BLaER1 treated with 17β-estradiol and CSF1 and Interleukin-3, amounts not matched to agents 10 nM and 100 nM (cell line): ENCODE results near the gene PRKAR1B.
A peak's percentile ranks its signal among the peaks of the same experiment; 100 is the strongest.

Experiments
- H3K27ac ChIP-seq, 11 experiments: shearing (Covaris generic); formaldehyde crosslinking; 2 replicates each; pipeline ENCODE4 v1.8.1; 2022
- H3K27me3 ChIP-seq, 11 experiments: shearing (Covaris generic); formaldehyde crosslinking; 2 replicates each; pipeline ENCODE4 v1.8.1; 2022
- H3K36me3 ChIP-seq, 11 experiments: shearing (Covaris generic); formaldehyde crosslinking; 2 replicates each; pipeline ENCODE4 v1.8.1; 2022
- H3K4me1 ChIP-seq, 10 experiments: shearing (Covaris generic); formaldehyde crosslinking; 2 replicates each; pipeline ENCODE4 v1.8.1; 2022
- H3K4me2 ChIP-seq, 11 experiments: shearing (Covaris generic); formaldehyde crosslinking; 2 replicates each; pipeline ENCODE4 v1.8.1; 2022
- H3K4me3 ChIP-seq, 10 experiments: shearing (Covaris generic); formaldehyde crosslinking; 2 replicates each; pipeline ENCODE4 v1.8.1; 2022
- H3K9ac ChIP-seq, 11 experiments: shearing (Covaris generic); formaldehyde crosslinking; 2 replicates each; pipeline ENCODE4 v1.8.1; 2022
- H3K9me3 ChIP-seq, 11 experiments: shearing (Covaris generic); formaldehyde crosslinking; replicated peaks in 1 of 11; 2 replicates each; pipeline ENCODE4 v1.8.1; 2022
- H4K20me1 ChIP-seq, 11 experiments: shearing (Covaris generic); formaldehyde crosslinking; 2 replicates each; pipeline ENCODE4 v1.8.1; 2022
- Cebpa-rat ChIP-seq, 11 experiments: shearing (Covaris generic); IDR thresholded peaks; 2 replicates each; pipeline ENCODE4 v1.8.1; 2022

PRKAR1B gene

DNA sequence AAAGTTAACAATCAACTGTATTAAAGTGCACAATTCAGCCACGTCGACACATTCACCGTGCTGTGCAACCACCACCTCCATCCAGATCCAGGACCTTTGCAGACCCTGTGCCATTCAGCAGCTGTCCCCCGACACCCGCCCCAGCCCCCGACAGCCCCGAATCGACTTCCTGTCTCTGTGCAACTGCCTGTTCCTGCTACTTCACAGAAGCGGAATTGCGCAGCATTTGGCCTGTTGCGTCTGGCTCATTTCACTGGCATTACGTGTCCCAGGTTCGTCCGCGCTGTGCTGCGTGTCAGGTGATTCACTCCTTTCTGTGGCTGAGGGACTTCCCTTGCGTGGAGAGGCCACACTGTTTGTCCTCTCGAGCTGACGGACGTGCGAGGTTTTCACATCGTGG is 33.8 kb downstream of the PRKAR1B start:
- TF ChIP-seq Cebpa-rat (IDR thresholded peaks at IDR 0.05): no peak
- peaks cover 0 to 12% (median 0%) of the 10 kb centered on the region in 11 experiments; a peak in 9 of 22 replicates for H3K36me3 ChIP-seq
- no peak overlapping the region; a peak in 1 of 22 replicates for H3K27ac ChIP-seq
- H4K20me1 ChIP-seq: no peaks in the 10 kb centered on the region
- H3K4me3 ChIP-seq: no peak overlapping the region
- H3K9me3 ChIP-seq: peaks cover 14 to 38% (median 26%) of the 10 kb centered on the region in 11 experiments
- H3K4me2 ChIP-seq: no peak overlapping the region
- no peaks in the 10 kb centered on the region for H3K27me3 ChIP-seq
- H3K4me1 ChIP-seq: peaks cover 0 to 42% (median 35%) of the 10 kb centered on the region in 10 experiments; a peak in 17 of 20 replicates
- H3K9ac ChIP-seq: no peak overlapping the region

DNA sequence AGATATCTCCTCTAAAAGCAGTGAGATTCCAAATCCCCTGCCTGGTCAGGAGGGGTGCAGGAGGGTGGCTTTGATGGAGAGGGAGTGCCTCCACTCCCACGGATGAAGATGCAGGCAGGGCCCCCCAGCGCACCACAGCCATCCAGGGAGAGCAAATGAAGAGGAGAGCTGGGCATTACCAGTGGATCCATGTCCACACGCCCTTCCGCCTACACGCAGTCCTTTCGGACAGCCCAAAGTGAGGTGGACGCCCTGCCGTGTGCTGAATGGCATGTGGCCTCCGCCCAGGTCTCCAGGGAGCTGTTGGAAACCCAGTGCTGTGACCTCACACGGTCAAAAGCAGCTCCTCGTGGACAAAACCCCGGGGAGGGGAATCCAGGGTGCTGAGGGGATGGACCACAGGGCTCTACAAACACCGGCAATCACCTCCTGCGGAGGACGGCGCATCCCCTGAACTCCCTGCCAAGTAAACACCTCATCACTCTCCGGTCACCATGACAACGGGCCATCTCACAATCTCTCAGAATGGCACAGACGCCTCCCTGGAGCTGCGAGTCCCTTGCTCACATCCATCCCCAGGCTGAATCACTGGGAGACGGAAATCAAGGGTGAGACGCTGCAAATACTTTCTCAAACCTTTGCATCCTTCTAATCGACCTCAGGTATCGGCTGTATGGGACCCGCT is 35.6 kb downstream of the PRKAR1B start:
- Histone ChIP-seq H3K27me3 (no peaks in the 10 kb centered on the region), H4K20me1 (no peaks in the 10 kb centered on the region)

DNA sequence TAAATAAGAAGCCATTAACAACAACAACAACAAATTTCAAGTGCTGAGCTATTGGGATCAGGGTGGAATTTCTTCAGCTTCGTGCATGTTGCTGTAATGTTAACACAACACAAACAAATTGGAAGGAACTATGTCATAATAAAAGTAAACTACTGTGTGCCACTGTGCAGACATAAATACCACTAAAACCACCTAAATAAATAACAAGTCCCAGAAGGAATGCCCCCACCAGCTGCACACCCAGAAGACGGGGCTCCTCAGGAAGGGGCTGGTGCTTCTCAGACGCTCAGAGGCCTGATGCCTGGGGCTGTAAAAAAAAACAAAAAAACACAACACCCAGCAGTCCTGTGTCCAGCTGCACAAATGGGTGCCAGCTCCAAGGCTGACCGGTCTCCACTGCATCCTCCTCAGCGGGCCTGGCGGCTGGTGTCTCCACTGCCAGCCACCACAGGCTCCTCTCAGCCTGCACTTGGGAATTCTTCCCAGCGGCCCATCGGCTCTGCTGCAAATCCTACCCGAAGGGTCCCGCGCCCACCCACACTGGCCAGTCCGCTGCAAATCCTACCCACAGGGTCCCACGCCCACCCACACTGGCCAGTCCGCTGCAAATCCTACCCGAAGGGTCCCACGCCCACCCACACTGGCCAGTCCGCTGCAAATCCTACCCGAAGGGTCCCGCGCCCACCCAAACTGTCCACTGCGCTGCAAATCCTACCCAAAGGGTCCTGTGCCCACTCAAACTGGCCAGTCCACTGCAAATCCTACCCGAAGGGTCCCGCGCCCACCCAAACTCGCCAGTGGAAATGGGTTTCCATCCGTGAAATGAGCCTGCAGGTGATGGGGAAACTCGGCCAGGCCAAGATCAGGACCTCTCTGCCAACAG is 36.4 kb downstream of the PRKAR1B start:
- no peak overlapping the region for H3K4me3 ChIP-seq
- peaks cover 0 to 25% (median 11%) of the 10 kb centered on the region in 11 experiments; a peak in 11 of 22 replicates for H3K36me3 ChIP-seq
- H3K4me1 ChIP-seq: peaks cover 0 to 26% (median 20%) of the 10 kb centered on the region in 10 experiments; a peak in 16 of 20 replicates
- H3K27me3 ChIP-seq: no peaks in the 10 kb centered on the region
- H4K20me1 ChIP-seq: no peaks in the 10 kb centered on the region
- peak overlapping the region in 9 of 11 experiments; percentile 37 to 85 (median 73); a peak in 17 of 22 replicates for H3K4me2 ChIP-seq
- H3K9ac ChIP-seq: peak overlapping the region in 5 of 11 experiments; percentile 47 to 65 (median 61); a peak in 11 of 22 replicates
- H3K27ac ChIP-seq: peak overlapping the region in 6 of 11 experiments; percentile 32 to 78 (median 71); a peak in 10 of 22 replicates
- TF ChIP-seq Cebpa-rat (IDR thresholded peaks at IDR 0.05): peak in 1 of 11 experiments; percentile 10; a peak in 1 of 22 replicates
- peaks cover 40 to 64% (median 51%) of the 10 kb centered on the region in 11 experiments for H3K9me3 ChIP-seq

More for the DNA sequence above, 35.6 kb downstream of the PRKAR1B start:
- no peak for TF ChIP-seq Cebpa-rat (IDR thresholded peaks at IDR 0.05)
- H3K4me2 ChIP-seq: peak overlapping the region in 9 of 11 experiments; percentile 37 to 85 (median 73); a peak in 15 of 22 replicates
- H3K4me3 ChIP-seq: no peak overlapping the region
- peaks cover 0 to 24% (median 7%) of the 10 kb centered on the region in 11 experiments; a peak in 10 of 22 replicates for H3K36me3 ChIP-seq
- H3K27ac ChIP-seq: peak overlapping the region in 5 of 11 experiments; percentile 12 to 78 (median 73); a peak in 6 of 22 replicates
- peaks cover 32 to 56% (median 43%) of the 10 kb centered on the region in 11 experiments for H3K9me3 ChIP-seq
- H3K4me1 ChIP-seq: peaks cover 0 to 31% (median 23%) of the 10 kb centered on the region in 10 experiments; a peak in 17 of 20 replicates
- peak overlapping the region in 3 of 11 experiments; percentile 61 to 65 (median 62); a peak in 2 of 22 replicates for H3K9ac ChIP-seq

DNA sequence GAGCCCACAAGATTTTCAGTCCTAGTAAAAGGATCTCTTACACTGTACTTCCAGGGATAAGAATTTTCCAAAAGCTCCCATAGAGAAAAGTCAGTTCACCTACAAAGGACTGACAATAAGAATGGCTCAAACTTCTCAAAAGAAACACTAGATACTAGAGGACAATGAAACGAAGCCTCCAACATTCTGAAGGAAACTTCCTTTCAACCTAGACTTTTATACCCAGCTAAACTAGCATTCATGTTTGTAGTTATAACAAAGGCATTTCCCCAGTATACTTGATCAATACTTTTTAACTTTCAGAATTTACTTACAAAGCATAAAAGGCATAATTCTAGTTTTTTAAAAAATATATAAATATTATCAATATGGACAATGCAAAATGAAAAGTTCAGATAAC is 41.5 kb downstream of the PRKAR1B start:
- H3K27me3 ChIP-seq: no peaks in the 10 kb centered on the region
- peaks cover 84 to 96% (median 91%) of the 10 kb centered on the region in 11 experiments for H3K9me3 ChIP-seq
- TF ChIP-seq Cebpa-rat (IDR thresholded peaks at IDR 0.05): no peak
- H4K20me1 ChIP-seq: no peaks in the 10 kb centered on the region
- H3K9ac ChIP-seq: no peak overlapping the region
- peaks cover 0 to 11% (median 8%) of the 10 kb centered on the region in 10 experiments; a peak in 16 of 20 replicates for H3K4me1 ChIP-seq
- H3K4me2 ChIP-seq: no peak overlapping the region
- peaks cover 4 to 54% (median 33%) of the 10 kb centered on the region in 11 experiments; a peak in 17 of 22 replicates for H3K36me3 ChIP-seq
- no peak overlapping the region for H3K4me3 ChIP-seq
- H3K27ac ChIP-seq: no peak overlapping the region

DNA sequence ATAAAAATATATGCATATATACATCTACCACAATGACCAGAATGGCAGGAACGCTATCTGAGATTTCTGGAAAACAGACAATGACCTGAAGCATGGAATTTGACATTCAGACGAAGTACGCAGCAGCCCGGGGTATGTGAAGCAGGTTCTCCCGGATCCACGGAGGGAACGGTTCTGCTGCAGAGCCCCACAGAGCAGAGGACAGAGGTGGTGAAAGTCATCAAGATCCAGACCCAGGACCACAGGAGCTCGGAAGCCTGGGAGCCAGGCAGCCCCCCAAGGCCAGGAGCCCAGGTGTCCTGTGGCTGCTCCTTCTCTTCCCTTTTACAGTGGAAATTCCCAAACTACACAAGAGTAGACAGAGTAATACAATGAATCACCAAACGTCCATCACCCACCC is 42.7 kb downstream of the PRKAR1B start:
- no peak for TF ChIP-seq Cebpa-rat (IDR thresholded peaks at IDR 0.05)

DNA sequence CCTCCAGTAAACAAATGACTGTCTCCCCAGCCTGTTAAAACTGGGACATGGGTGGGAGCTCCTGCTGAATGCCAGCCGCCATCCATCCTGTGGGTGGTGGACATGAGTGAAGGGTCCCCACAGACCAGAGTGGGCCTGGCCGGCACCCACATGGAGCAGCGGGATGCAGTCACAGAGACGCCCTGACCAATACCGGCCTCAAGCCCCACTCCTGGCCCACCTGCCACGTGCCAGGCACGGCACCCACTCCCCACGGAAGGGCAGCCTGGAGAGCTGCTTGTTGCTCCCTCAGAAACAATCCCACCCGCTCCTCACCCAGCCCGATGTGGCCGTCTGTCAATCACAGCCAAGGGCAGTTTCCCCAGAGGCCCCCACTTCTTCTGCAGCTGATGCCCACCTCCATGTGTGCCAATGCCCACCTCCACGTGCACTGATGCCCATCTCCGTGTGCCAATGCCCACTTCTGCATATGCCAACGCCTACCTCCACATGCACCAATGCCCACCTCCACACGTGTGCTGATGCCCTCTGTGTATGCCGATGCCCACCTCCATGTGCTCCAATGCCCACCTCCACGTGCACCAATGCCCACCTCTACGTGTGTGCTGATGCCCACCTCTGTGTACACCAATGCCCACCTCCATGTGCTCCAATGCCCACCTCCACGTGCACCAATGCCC is 43.4 kb downstream of the PRKAR1B start:
- Histone ChIP-seq H3K27ac (no peak overlapping the region), H3K9me3 (peaks cover 79 to 93% (median 86%) of the 10 kb centered on the region in 11 experiments), H3K4me2 (no peak overlapping the region), H3K4me1 (no peaks in the 10 kb centered on the region), H3K9ac (no peak overlapping the region), H3K4me3 (no peak overlapping the region), H3K27me3 (no peaks in the 10 kb centered on the region), H4K20me1 (no peaks in the 10 kb centered on the region), H3K36me3 (peaks cover 6 to 63% (median 38%) of the 10 kb centered on the region in 11 experiments; a peak in 18 of 22 replicates)
- no peak for TF ChIP-seq Cebpa-rat (IDR thresholded peaks at IDR 0.05)

More for the DNA sequence above, 42.7 kb downstream of the PRKAR1B start:
- Histone ChIP-seq H4K20me1 (no peaks in the 10 kb centered on the region), H3K4me3 (no peak overlapping the region), H3K36me3 (peaks cover 6 to 65% (median 37%) of the 10 kb centered on the region in 11 experiments; a peak in 18 of 22 replicates), H3K27me3 (no peaks in the 10 kb centered on the region), H3K4me2 (no peak overlapping the region), H3K9ac (no peak overlapping the region), H3K4me1 (0 out of 20 replicates have a peak, but pooled peaks cover 0 to under 1% (median 0%) of the 10 kb centered on the region in 10 experiments), H3K27ac (no peak overlapping the region), H3K9me3 (peaks cover 87 to 97% (median 93%) of the 10 kb centered on the region in 11 experiments)

DNA sequence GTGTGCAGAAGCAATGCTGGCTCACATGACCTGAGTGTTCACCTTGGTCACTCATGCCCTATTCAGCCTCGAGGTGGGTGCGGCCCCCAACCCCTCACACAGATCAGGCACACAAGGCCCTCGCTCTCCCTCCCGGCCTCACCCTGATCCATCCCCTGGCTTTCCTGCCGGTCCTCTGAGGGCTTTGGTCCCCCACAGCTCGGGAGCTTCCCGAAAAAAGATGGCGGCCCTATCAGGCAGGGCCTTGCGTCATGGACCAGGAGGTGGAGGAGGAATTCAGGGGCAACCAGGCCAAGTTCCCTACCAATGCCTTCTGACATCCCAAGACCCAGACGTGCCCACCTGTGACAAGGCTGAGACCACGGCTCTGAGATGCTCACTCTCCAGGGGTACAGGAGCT is 44.3 kb downstream of the PRKAR1B start:
- Histone ChIP-seq H3K4me2 (no peak overlapping the region), H4K20me1 (no peaks in the 10 kb centered on the region), H3K9ac (no peak overlapping the region), H3K9me3 (peaks cover 71 to 84% (median 77%) of the 10 kb centered on the region in 11 experiments), H3K4me1 (peaks cover 0 to 6% (median 0%) of the 10 kb centered on the region in 10 experiments; a peak in 1 of 20 replicates), H3K4me3 (no peak overlapping the region), H3K36me3 (peaks cover 6 to 67% (median 31%) of the 10 kb centered on the region in 11 experiments; a peak in 18 of 22 replicates), H3K27me3 (no peaks in the 10 kb centered on the region), H3K27ac (no peak overlapping the region)
- no peak for TF ChIP-seq Cebpa-rat (IDR thresholded peaks at IDR 0.05)
